HG03097 (cell line): ENCODE measurements around the gene CEBPE.

Source experiments
- ATAC-seq: cut with Tn5 transposase; IDR thresholded peaks from one replicate; pipeline ENCODE4 v1.9.1; 2021; ENCODE audit not compliant: unreplicated experiment, low FRiP score

CEBPE gene

DNA sequence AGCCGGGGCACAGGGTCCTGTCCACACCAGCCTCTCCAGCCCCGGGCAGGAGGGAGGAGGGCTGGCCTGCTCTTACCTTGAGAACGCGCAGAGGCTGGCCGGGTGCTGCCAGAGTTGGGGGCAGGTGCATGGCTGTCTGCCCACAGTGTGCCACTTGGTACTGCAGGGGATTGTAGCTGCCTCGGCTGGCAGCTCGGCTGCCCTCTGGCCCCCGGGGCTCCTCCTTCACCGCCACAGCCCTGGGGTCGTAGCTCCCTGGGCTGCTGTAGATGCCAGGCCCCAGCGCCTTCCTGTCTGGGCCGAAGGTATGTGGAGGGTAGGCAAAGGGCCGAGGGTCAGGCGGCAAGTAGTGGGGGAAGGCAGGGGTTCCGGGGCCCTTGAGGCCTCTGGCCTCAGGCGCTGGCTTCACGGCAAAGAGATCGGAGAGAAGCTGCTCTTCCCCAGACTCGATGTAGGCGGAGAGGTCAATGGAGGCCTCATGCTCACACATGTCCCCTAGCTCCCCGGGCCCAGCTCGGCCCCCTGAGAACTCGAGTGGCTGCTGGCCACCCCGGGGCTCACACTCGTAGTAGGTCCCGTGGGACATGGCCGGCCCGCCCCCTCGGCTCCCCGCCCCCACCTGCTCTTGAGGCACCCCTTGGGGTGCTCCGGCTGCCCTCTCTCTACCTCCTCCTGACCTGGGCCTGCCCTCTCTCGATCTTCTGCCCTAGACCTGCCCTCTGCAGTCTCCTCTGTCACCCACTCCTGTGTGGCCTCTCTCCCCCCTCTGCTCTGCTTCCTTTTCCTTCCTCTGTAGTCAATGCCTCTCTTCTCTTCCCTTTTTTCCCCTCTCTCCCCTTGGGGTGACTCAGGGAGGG lies at the start of gene CEBPE:
Gene CEBPE (minus strand): TSS at position 750 of the 857 bp plus-strand sequence. CDS start 164 bp downstream, at position 586.
- no peak for ATAC-seq

DNA sequence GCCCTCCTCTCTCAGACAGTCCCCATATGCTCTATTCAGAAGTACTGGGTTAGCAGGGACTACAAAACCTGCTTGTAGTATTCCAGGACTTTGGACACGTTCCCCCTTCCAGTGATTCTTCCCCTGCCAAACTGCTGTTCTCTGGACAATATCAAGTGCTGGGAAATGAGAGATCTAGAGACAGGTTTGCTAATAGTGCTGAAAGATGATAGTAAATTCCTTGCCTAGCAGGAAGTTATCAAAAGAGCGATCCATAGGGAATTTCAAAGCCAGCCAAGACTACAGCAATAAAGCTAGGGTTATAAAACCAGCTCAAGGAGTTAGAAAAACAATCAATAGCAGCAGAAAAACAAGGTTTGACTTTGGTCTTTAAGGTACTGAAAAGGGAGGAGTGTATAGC lies 49.2 kb upstream of the CEBPE start:
- ATAC-seq: no peak

DNA sequence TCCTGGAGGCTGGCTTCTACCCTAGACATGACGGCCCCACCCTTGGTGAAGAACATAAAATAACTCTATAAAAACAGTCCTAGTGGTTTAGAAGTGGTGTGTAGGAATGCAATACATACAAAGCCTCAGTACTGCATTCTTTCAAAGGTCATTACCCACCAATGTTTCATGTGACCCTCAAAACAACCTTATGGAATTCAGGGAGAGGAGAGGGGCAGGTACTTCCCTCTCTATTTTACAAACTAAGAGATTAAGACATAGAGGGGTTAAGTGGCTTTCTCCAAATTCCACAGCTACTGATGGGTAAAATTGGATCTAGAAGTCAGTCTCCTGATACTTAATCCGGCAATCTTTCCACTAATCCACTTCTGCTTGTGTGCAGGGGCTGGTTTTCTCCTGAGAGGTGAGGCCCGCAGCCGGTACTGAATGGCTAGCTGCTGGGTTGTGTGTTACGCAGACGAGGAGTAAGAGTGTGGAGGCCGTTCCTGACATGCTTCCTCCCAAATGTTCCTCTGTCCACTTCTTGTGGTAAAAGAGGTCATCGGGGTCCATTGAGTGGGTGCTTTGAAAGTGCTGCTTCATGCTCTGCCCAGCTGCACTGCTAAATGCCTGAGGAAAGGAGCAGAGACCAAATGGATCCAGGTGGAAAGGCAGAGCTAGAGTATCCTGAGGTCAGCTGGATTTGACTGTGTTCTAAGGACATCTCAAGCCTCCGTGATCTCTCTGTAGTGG lies 48.2 kb upstream of the CEBPE start:
- ATAC-seq: no peak

DNA sequence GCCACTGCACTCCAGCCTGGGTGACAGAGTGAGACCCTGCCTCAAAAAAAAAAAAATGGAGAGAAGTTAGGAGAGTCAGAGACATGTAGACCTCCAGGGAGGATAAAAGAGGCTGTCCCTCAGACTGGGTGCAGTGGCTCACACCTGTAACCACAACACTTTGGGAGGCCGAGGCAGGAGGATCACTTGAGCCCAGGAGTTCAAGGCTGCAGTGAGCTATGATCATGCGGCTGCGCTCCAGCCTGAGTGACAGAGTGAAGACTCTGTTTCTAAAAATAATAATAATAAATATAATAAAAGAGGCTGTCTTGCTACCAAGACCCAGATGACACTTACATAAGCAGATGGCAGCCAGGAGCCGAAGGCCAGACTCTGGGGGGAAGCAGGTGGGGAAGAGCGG lies 45.9 kb upstream of the CEBPE start:
- no peak for ATAC-seq

DNA sequence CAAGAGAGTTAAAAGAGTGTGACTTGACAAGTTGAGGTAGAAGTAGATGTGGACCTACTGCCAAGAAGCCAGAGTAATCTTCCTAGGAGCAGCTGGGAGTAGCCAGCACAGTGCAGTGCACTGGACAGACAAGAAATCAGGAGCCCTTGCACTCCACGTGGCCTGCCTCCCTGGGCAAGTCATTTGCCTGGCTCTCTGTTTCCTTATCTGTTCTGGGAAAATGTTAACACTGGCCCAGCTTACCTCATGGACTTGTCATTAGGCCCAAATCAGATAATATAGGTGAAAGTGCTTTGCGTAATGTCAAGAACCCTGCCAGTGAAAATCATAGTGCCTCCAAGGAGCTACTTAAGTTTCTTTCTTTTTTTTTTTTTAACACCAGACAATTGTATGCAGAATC lies 45.2 kb upstream of the CEBPE start:
- no peak for ATAC-seq

DNA sequence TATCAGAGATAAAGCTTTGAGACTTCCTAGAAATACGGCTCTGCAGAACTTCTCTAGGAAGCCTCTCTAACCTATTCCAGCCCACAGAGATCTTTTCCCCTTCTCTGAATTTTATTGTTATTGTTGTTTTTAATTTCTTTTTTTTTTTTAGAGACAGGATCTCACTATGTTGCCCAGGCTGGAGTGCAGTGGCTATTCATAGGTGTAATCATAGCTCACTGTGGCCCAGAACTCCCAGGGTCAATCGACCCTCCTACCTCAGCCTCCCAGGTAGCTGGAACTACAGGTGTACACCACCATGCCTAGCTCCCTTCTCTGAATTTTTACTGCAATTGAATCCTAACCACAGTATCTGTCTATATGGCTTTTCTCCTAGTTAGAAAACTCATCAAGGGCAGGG lies 44.8 kb upstream of the CEBPE start:
- ATAC-seq: no peak

DNA sequence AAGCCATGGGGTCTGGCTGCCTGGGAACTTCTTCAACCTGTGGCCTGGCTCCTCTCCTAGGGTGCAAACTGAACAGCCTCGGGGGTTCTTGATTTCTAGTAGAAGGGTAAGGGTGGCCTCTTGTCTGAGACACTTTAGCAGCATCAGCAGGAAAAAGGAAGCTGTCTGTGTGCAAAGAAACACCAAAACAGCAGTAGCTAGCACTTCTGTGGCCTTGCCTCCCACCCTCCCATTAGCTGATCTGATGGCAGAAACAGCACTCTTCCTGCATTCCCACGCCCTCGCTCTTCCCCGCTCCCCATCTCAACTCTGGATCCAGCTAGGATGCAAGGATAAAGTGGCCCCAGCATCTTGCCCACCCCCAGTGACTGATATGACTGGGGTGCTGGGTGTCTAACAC lies 43.7 kb upstream of the CEBPE start:
- ATAC-seq: no peak

DNA sequence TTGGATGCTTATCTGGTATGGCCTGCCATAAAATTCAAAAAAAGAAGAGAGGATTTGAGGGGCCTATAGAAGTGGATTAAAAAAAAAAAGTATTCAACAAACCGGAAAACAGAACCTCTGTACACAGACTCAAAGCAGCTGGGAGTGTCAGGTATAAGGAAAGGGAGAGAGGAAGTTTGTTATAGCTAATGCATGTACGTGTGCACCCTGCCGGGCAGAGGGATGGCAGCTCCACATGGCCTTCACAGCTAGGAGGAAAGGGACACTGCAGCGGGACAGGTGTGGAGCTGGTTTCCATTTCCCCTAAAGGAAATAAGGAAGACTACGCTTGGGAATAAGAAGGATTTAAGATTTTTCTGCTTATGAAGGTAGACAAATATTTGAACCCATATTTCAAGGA lies 43.0 kb upstream of the CEBPE start:
- no peak for ATAC-seq

DNA sequence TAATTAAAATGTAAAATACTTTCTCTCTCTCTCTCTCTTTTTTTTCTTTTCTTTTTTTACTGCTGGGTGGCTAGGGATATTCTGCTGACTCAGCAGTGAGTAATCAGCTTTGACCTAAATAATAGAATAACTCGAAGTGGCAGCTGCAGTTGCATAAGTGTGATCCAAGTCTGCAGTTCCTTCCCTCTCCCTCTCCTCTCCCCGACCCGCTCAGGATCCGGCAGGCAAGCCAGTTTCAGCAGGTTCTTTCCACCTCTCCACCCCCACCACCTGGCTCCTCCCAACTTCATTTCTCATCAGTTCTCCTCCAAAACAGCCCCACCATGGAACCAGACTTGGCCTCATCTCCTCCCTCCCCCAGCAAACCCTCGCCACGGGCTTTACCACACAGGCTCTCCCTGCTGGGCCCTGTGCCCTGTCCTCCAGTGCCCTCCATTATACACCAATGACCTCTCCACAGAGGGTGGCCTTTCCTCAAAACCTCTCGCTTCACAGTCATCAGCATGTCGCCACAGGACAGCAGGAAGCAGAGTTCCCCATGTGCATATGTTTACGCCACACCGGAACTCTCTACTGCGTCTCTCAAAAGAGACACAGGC lies 42.0 kb upstream of the CEBPE start:
- no peak for ATAC-seq

DNA sequence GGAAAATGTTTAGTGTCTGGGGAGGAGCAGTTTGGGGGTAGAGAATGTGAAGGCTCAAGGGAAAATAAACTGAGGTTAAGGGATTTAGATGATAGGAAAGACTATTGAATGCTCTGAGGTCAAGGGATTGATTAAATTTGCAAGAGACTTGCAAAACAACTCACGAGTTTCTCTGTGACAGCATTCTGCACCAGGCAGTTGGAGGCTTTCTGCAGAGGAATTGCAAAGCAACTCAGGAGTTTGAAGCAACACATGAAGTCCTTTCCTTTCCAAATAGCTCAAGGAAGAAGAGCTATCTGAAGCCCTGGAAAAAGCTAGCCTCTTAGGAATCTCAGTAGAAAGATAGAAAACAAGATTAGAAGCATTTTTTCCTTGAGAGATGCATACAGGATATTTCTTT lies 40.5 kb upstream of the CEBPE start:
- no peak for ATAC-seq

DNA sequence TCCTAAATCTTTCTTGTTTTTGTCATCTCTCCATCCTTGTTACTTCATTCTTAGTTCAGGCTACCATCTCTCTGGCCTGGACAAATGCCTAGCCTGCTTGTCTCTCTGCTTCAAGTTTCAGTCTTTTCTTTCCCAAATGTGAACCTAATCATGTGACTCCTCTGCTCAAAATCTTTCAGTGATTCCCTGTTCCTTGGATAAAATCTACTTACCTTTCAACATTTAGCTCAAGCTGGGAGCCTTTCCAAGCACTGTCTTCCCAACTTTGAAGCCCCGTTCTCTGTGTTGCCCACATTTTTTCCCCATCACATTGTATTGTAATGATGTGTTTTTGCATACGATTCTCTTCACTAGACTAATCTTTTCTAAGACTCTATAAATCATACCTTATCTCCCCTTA lies 39.7 kb upstream of the CEBPE start:
- ATAC-seq: no peak

DNA sequence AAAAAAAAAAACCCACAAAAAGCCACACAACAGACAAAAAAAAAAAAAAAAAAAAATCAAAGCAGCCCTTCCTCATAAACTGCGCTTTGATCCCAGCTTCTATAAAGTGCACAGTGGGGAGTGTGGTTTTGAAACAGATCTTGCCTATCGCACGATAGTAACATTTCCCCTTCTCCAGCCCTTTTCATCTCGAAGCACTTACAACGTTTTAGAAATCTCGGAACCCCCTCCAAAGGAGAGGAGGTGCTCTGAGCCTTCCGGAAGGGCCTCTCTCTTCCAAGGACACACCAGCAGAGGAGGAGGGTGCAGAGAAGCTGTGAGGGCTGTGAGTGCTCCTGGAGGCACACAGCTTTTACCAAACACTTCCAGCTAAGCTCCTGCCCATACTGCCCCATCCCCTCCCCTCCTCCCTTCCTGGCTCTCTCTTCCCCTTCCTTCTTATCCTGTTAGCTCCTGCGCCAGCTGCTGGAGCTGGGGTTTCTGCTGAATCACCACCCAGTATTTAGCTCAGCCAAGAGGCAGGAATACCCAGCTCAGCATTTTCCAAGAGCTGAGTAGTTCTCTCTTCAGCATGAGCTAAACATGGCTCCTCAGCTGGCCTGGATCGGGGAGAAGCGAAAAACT lies 36.0 kb upstream of the CEBPE start:
- ATAC-seq: no peak

DNA sequence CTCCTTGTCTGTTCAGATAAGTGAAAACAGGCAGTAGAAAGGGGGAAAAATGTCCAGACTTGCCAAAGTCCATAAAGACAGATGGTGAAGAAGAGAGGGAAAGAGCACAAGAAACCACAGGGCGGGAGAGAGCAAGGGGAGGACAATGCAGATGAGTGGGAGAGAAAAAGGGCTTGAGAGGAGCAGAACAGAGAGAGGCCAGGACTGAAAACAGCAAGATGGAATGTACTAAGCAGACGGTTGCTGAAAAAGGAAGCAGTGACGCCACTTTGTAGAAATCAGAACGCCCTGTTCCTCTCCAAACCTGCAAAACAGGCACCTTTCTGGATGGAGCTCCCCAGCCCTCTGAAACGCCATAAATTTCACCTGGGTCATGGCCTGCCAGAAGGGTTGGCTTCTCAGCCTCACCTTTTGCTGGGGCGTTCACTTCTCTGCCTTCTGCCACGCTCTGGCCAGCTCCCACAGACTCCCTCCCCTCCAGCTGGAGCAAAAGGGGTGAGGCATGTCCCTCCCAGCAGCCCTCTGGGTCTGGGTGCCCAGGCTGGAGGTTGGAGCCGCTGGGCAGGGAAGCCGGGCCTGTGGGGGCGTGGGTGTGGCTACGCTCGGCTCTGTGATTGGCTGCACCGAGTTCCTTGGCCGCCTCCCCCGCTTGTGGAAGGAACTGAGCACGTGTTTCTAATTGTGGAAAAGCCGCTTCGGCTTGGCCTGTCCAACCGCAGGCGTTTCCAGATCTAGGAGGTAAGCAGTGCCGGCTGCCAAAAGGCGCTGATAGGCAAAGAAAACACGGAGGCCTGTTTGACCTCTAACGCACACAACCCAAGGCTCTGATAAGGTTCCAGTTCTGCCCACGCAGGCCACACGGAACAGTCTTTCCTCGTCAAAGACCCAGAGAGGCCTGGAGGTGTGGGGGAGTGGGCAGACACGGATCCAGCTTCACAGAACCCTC lies 35.1 kb upstream of the CEBPE start:
- no peak for ATAC-seq

DNA sequence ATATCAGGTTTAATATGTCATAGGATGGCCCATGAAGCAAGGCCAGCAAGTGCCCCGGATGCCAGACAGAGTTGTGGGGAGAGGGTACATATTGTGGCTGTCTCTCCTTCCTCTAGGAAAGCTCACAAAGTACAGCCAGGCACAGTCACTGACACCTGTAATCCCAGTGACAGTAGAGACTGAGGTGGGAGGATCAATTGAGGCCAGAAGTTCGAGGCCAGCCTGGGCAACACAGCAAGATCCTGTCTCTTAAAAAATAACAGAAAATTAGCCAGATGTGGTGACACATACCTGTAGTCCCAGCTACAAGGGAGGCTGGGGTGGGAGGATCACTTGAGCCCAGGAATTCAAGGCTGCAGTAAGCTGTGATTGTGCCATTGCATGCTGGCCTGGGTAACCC lies 32.3 kb upstream of the CEBPE start:
- ATAC-seq: no peak

DNA sequence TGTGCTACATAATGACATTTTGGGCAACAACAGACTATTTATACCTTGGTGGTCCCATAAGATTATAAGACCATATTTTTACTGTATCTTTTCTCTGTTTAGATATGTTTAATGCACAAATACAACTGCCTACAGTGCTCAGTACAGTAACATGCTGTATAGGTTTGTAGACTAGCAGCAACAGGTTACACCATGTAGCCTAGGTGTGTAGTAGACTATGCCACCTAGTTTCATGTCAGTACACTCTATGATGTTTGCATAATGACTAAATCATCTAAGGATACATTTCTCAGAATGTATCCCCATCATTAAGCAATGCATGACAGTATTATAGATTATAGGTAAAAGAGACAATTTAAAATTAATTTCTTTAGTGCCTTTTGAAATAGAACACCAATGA lies 30.7 kb upstream of the CEBPE start:
- no peak for ATAC-seq

DNA sequence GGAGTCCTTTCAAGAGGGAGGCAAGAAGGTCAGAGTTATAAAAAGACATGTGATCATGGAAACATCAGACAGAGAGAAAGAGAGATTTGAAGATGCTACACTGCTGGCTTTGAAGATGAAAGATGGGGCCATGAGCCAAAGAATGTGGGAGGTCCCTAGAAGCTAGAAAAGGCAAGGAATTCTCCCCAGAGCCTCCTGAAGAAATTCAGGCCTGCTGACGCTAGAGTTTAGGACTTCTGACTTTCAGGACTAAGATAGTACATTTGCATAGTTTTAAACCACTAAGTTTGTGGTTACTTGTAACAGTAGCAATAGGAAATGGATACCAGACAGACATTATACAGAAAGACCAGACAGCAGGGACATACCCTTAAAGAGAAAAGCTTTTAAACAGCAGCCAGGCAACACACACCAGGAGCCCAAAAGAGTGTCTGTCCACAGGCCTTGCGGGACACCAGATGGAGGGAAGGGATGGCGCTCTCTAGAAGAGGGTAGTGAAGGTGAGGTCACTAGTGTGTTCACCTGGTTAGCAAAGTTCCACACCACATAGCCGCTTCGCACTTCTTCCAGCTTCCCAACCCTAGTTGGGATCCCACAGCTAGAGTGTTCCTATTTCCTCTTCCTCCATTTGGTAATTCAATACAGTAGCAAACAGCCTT lies 29.7 kb upstream of the CEBPE start:
- ATAC-seq: no peak

DNA sequence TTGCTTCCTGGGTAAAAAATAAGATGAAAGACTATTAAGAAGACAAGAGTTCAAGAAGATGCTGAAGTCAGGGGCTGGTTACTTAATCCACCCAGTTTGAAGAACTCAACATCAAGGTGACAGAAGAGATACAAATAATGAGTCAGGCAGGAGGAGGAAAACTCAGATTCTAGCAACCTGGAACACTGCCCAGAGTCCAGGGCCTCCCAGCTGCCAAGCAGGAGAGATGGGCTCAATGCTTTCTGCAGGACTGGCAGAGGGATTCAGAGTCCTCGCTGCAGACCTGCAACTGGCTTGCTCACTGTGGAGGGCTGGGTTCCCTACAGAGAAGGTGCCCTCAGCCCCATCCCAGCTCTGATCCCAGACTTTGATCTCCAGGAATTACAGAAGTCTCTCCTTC lies 28.6 kb upstream of the CEBPE start:
- ATAC-seq: no peak

DNA sequence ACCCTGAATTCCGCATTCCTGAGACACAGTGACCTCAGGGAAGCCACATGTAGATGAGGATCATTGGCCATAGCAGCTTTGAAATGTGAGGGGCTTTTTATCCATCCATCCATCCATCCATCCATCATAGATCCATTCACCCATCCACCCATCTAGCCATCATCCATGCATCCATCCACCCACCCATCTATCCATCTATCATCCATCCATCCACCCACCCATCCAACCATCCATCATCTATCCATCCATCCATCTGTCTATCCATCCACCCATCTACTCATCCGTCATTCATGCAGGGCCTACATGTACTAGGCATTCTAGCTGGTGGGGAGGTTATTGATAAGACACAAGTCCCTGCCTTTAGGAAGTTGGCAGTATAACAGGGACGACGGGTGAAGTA lies 27.9 kb upstream of the CEBPE start:
- no peak for ATAC-seq

DNA sequence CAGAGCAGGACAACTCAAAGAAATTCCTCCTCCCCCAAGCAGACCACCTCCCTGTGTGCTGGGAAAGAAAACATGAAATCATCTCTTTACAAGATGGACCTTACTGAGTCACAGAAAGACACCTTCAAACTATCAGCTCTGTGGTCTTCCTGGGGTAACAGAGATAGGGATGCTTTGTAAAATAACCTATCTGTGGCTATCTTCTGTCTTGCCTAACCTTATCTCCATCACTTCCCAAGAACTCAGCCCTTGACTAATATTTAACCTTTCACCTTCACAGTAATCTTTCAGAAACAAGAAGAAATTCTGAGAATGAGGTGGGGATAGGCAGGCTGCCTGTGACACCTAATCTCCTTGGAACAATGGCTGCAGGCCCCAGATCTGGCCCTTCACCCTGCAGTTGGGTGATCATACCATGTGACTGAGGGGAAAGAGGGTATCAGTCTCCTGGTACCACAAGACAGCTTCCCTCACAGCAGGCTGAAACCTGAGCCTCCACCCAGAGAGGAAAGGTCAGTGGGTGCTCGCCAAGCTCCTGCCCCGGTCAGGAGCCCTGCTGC lies 27.4 kb upstream of the CEBPE start:
- no peak for ATAC-seq
